ENCODE results near the gene COL4A6.

COL4A6 gene

GRCh38 chrX:108285356-108285755, 152.9 kb downstream of the COL4A6 start:
- Histone ChIP-seq H3K9me3 (ENCODE audit: low read length) (no peaks in the 10 kb centered on the region), H3K4me1 (ENCODE audit: insufficient read depth, low read length, severe bottlenecking) (no peaks in the 10 kb centered on the region), H4K20me1 (ENCODE audit: insufficient read depth, low read length) (no peaks in the 10 kb centered on the region), H3K79me2 (ENCODE audit: insufficient read depth, low read length) (no peaks in the 10 kb centered on the region), H3K4me3 (ENCODE audit: low read depth, low read length, poor library complexity, severe bottlenecking) (no peak overlapping the region), H2AFZ (ENCODE audit: low read length) (no peak overlapping the region), H3K9ac (ENCODE audit: low read length) (no peak overlapping the region), H3K9me2 (ENCODE audit: low read depth, low read length) (no peaks in the 10 kb centered on the region), H3K36me3 (ENCODE audit: insufficient read depth, low read length) (no peaks in the 10 kb centered on the region), H3K4me2 (ENCODE audit: low read length) (no peak overlapping the region), H3K27me3 (ENCODE audit: insufficient read depth, low read length) (no peaks in the 10 kb centered on the region), H3K27ac (ENCODE audit: low read depth, low read length, poor library complexity, severe bottlenecking) (no peak overlapping the region), H3F3A (ENCODE audit: insufficient read depth, low read length) (no peaks in the 10 kb centered on the region)
- TF ChIP-seq EZH2 (IDR thresholded peaks at IDR 0.05; ENCODE audit: borderline replicate concordance, low read length) (no peak), CTCF (IDR thresholded peaks at IDR 0.05; ENCODE audit: low read length) (no peak)

- no peak overlapping the region for H3K27ac ChIP-seq (ENCODE audit: low read depth, low read length, poor library complexity, severe bottlenecking)
- no peak overlapping the region for H3K4me3 ChIP-seq (ENCODE audit: low read depth, low read length, poor library complexity, severe bottlenecking)
- TF ChIP-seq EZH2 (IDR thresholded peaks at IDR 0.05; ENCODE audit: borderline replicate concordance, low read length) (no peak), CTCF (IDR thresholded peaks at IDR 0.05; ENCODE audit: low read length) (no peak)
- no peaks in the 10 kb centered on the region for H3F3A ChIP-seq (ENCODE audit: insufficient read depth, low read length)
- no peaks in the 10 kb centered on the region for H3K36me3 ChIP-seq (ENCODE audit: insufficient read depth, low read length)
- H3K4me1 ChIP-seq (ENCODE audit: insufficient read depth, low read length, severe bottlenecking): no peaks in the 10 kb centered on the region
- H4K20me1 ChIP-seq (ENCODE audit: insufficient read depth, low read length): no peaks in the 10 kb centered on the region
- H3K79me2 ChIP-seq (ENCODE audit: insufficient read depth, low read length): no peaks in the 10 kb centered on the region
- H3K27me3 ChIP-seq (ENCODE audit: insufficient read depth, low read length): no peaks in the 10 kb centered on the region
- H3K9ac ChIP-seq (ENCODE audit: low read length): no peak overlapping the region
- H3K9me2 ChIP-seq (ENCODE audit: low read depth, low read length): no peaks in the 10 kb centered on the region
- H3K9me3 ChIP-seq (ENCODE audit: low read length): no peaks in the 10 kb centered on the region
- H2AFZ ChIP-seq (ENCODE audit: low read length): no peak overlapping the region
- H3K4me2 ChIP-seq (ENCODE audit: low read length): no peak overlapping the region
Observed at GRCh38 chrX:108275732-108276131, 162.5 kb downstream of the COL4A6 start.

- Histone ChIP-seq H3K4me2 (ENCODE audit: low read length) (no peak overlapping the region), H3F3A (ENCODE audit: insufficient read depth, low read length) (no peaks in the 10 kb centered on the region), H3K27me3 (ENCODE audit: insufficient read depth, low read length) (no peaks in the 10 kb centered on the region), H3K36me3 (ENCODE audit: insufficient read depth, low read length) (no peaks in the 10 kb centered on the region), H3K79me2 (ENCODE audit: insufficient read depth, low read length) (no peaks in the 10 kb centered on the region), H4K20me1 (ENCODE audit: insufficient read depth, low read length) (no peaks in the 10 kb centered on the region), H3K4me1 (ENCODE audit: insufficient read depth, low read length, severe bottlenecking) (no peaks in the 10 kb centered on the region), H3K9me3 (ENCODE audit: low read length) (no peaks in the 10 kb centered on the region), H3K9ac (ENCODE audit: low read length) (no peak overlapping the region), H3K9me2 (ENCODE audit: low read depth, low read length) (no peaks in the 10 kb centered on the region), H3K4me3 (ENCODE audit: low read depth, low read length, poor library complexity, severe bottlenecking) (no peak overlapping the region), H3K27ac (ENCODE audit: low read depth, low read length, poor library complexity, severe bottlenecking) (no peak overlapping the region), H2AFZ (ENCODE audit: low read length) (no peak overlapping the region)
- TF ChIP-seq CTCF (IDR thresholded peaks at IDR 0.05; ENCODE audit: low read length) (no peak), EZH2 (IDR thresholded peaks at IDR 0.05; ENCODE audit: borderline replicate concordance, low read length) (no peak)
Observed at GRCh38 chrX:108271397-108271787, 166.8 kb downstream of the COL4A6 start.

Data from OCI-LY1 (cell line).